Spleen (tissue), 7 donors: ENCODE data around the gene MRPS9.

ENCODE experiments used
- CTCF ChIP-seq, 11 experiments: fragments of 200-600 bp in 7 of 11; fragments of 450-650 bp in 4 of 11; sonication (generic) in 4 of 11; IDR thresholded peaks in 8 of 11; conservative IDR thresholded peaks in 3 of 11; 1 replicate in 7 of 11; 2 replicates in 4 of 11; pipeline versions ENCODE4 v1.4.0 to v1.8.0; 2016 to 2021; ENCODE audit warnings: antibody characterized with exemption in 11 of 11, inconsistent platforms in 4 of 11, mild to moderate bottlenecking in 1 of 11
- POLR2A ChIP-seq, 3 donors: fragments of 450-650 bp; IDR thresholded peaks; one replicate each; pipeline ENCODE4 v1.5.1; 2017; ENCODE audit warnings: antibody characterized with exemption in 3 of 3, mild to moderate bottlenecking in 1 of 3
- POLR2AphosphoS5 ChIP-seq, 3 donors: sonication (generic); formaldehyde crosslinking; IDR thresholded peaks; one replicate each; pipeline ENCODE4 v1.5.1; 2017; ENCODE audit warnings: antibody characterized with exemption in 3 of 3
- donor health status: DM: no; HTN: no; CAD: no; lungs with moderate emphysema.
- donor health status: DM: no; HTN: no; CAD: no.
- donor health status: DM: no; HTN: no; CAD: no.

- TF ChIP-seq CTCF (IDR thresholded peaks at IDR 0.05 in 8 of 11, conservative IDR thresholded peaks at IDR 0.05 in 3 of 11): no peak
- TF ChIP-seq POLR2A (IDR thresholded peaks at IDR 0.05): no peak
- TF ChIP-seq POLR2AphosphoS5 (IDR thresholded peaks at IDR 0.05): no peak
Observed at GRCh38 chr2:105117565-105117964, 79.7 kb downstream of the MRPS9 start.
